HG03095 (cell line): ENCODE results near the gene EXTL1.

Experiments
- ATAC-seq: cut with Tn5 transposase; IDR thresholded peaks from one replicate; pipeline ENCODE4 v1.9.1; 2021; ENCODE audit warnings: moderate library complexity; ENCODE audit not compliant: unreplicated experiment

EXTL1 gene

GRCh38 chr1:25996966-25997827 is 24.4 kb upstream of the EXTL1 start:
- peak; percentile 12 for ATAC-seq

GRCh38 chr1:25997828-25998761 is 23.5 kb upstream of the EXTL1 start, which contains the start of gene PAFAH2:
TSS of gene PAFAH2 (minus strand) at chr1:25998063. CDS start at chr1:25990816, 7,247 bp downstream.
- ATAC-seq = peak; percentile 93

- ATAC-seq = no peak
Measured at GRCh38 chr1:25999041-25999800, 22.4 kb upstream of the EXTL1 start.

GRCh38 chr1:26003262-26003661 is 18.3 kb upstream of the EXTL1 start:
- ATAC-seq = no peak

- ATAC-seq = no peak
Measured at GRCh38 chr1:26003756-26004155, 17.8 kb upstream of the EXTL1 start.

- ATAC-seq = no peak
Measured at GRCh38 chr1:26005434-26006105, 16.0 kb upstream of the EXTL1 start.

- no peak for ATAC-seq
Measured at GRCh38 chr1:26006710-26007109, 14.9 kb upstream of the EXTL1 start.

- ATAC-seq = no peak
Measured at GRCh38 chr1:26009796-26010447, 11.7 kb upstream of the EXTL1 start.

GRCh38 chr1:26010825-26011224 is 10.8 kb upstream of the EXTL1 start:
- ATAC-seq = no peak

- ATAC-seq = no peak
Measured at GRCh38 chr1:26012864-26013263, 8.7 kb upstream of the EXTL1 start.

GRCh38 chr1:26014179-26014578 is 7.4 kb upstream of the EXTL1 start:
- ATAC-seq = no peak

GRCh38 chr1:26015358-26015757 is 6.2 kb upstream of the EXTL1 start:
- no peak for ATAC-seq

- ATAC-seq = no peak
Measured at GRCh38 chr1:26016258-26016952, 5.2 kb upstream of the EXTL1 start.

GRCh38 chr1:26016953-26017545 is 4.5 kb upstream of the EXTL1 start:
- no peak for ATAC-seq

GRCh38 chr1:26017606-26018005 is 4.0 kb upstream of the EXTL1 start:
- no peak for ATAC-seq

GRCh38 chr1:26019641-26020315 is 1.8 kb upstream of the EXTL1 start:
- no peak for ATAC-seq

GRCh38 chr1:26020330-26020768 is 1.2 kb upstream of the EXTL1 start:
- ATAC-seq = no peak

GRCh38 chr1:26020941-26021646 is 481 bp upstream of the EXTL1 start:
- ATAC-seq = no peak
